Measurements from ENCODE around the gene SETX.

The SETX gene

GRCh38 chr9:132348676-132349075 lies 6.1 kb downstream of the SETX start:
- Histone ChIP-seq H3K9ac (ENCODE audit: insufficient read length) (no peak overlapping the region), H3K4me3 (no peak overlapping the region), H3K36me3 (ENCODE audit: insufficient read depth, low read length) (peaks cover 88% of the 10 kb centered on the region), H3K27ac (no peak overlapping the region), H3K9me3 (ENCODE audit: low read depth, low read length) (no peaks in the 10 kb centered on the region)
- no peak for DNase-seq (ENCODE audit: low read depth, low spot score)
- TF ChIP-seq FOXP2 (optimal IDR thresholded peaks at IDR 0.05; ENCODE audit: control extremely low read depth, extremely low read length, insufficient read depth) = no peak
- TF ChIP-seq EZH2 (IDR thresholded peaks at IDR 0.05) = no peak
- TF ChIP-seq POLR2AphosphoS5 (IDR thresholded peaks at IDR 0.05; ENCODE audit: borderline replicate concordance, low read depth, low read length) = no peak

- Histone ChIP-seq H3K27ac (no peak overlapping the region), H3K9ac (ENCODE audit: insufficient read length) (no peak overlapping the region), H3K9me3 (ENCODE audit: low read depth, low read length) (no peaks in the 10 kb centered on the region), H3K36me3 (ENCODE audit: insufficient read depth, low read length) (peaks cover 89% of the 10 kb centered on the region), H3K4me3 (no peak overlapping the region)
- no peak for DNase-seq (ENCODE audit: low read depth, low spot score)
- TF ChIP-seq FOXP2 (optimal IDR thresholded peaks at IDR 0.05; ENCODE audit: control extremely low read depth, extremely low read length, insufficient read depth) (no peak), POLR2AphosphoS5 (IDR thresholded peaks at IDR 0.05; ENCODE audit: borderline replicate concordance, low read depth, low read length) (no peak), EZH2 (IDR thresholded peaks at IDR 0.05) (no peak)
Observed at GRCh38 chr9:132346177-132346576, 8.6 kb downstream of the SETX start.

- Histone ChIP-seq H3K9me3 (ENCODE audit: low read depth, low read length) (no peaks in the 10 kb centered on the region), H3K27ac (no peak overlapping the region), H3K36me3 (ENCODE audit: insufficient read depth, low read length) (peaks cover 74% of the 10 kb centered on the region), H3K9ac (ENCODE audit: insufficient read length) (no peak overlapping the region), H3K4me3 (no peak overlapping the region)
- DNase-seq (ENCODE audit: low read depth, low spot score) = no peak
- TF ChIP-seq FOXP2 (optimal IDR thresholded peaks at IDR 0.05; ENCODE audit: control extremely low read depth, extremely low read length, insufficient read depth) (no peak), POLR2AphosphoS5 (IDR thresholded peaks at IDR 0.05; ENCODE audit: borderline replicate concordance, low read depth, low read length) (no peak), EZH2 (IDR thresholded peaks at IDR 0.05) (no peak)
Observed at GRCh38 chr9:132341177-132341840, 13.5 kb downstream of the SETX start.

GRCh38 chr9:132334364-132334763 lies 20.4 kb downstream of the SETX start:
- Histone ChIP-seq H3K9me3 (ENCODE audit: low read depth, low read length) (no peaks in the 10 kb centered on the region), H3K9ac (ENCODE audit: insufficient read length) (no peak overlapping the region), H3K4me3 (no peak overlapping the region), H3K27ac (no peak overlapping the region), H3K36me3 (ENCODE audit: insufficient read depth, low read length) (peaks cover 78% of the 10 kb centered on the region)
- TF ChIP-seq FOXP2 (optimal IDR thresholded peaks at IDR 0.05; ENCODE audit: control extremely low read depth, extremely low read length, insufficient read depth) = no peak
- no peak for TF ChIP-seq EZH2 (IDR thresholded peaks at IDR 0.05)
- TF ChIP-seq POLR2AphosphoS5 (IDR thresholded peaks at IDR 0.05; ENCODE audit: borderline replicate concordance, low read depth, low read length) = no peak
- DNase-seq (ENCODE audit: low read depth, low spot score) = no peak

- H3K9me3 ChIP-seq (ENCODE audit: low read depth, low read length) = no peaks in the 10 kb centered on the region
- peaks cover 83% of the 10 kb centered on the region for H3K36me3 ChIP-seq (ENCODE audit: insufficient read depth, low read length)
- no peak for TF ChIP-seq POLR2AphosphoS5 (IDR thresholded peaks at IDR 0.05; ENCODE audit: borderline replicate concordance, low read depth, low read length)
- TF ChIP-seq FOXP2 (optimal IDR thresholded peaks at IDR 0.05; ENCODE audit: control extremely low read depth, extremely low read length, insufficient read depth) = no peak
- no peak for TF ChIP-seq EZH2 (IDR thresholded peaks at IDR 0.05)
- H3K27ac ChIP-seq = no peak overlapping the region
- H3K4me3 ChIP-seq = no peak overlapping the region
- H3K9ac ChIP-seq (ENCODE audit: insufficient read length) = no peak overlapping the region
- no peak for DNase-seq (ENCODE audit: low read depth, low spot score)
Observed at GRCh38 chr9:132333556-132333955, 21.2 kb downstream of the SETX start.

- Histone ChIP-seq H3K4me3 (no peak overlapping the region), H3K9ac (ENCODE audit: insufficient read length) (no peak overlapping the region), H3K27ac (no peak overlapping the region), H3K36me3 (ENCODE audit: insufficient read depth, low read length) (peaks cover 77% of the 10 kb centered on the region), H3K9me3 (ENCODE audit: low read depth, low read length) (no peaks in the 10 kb centered on the region)
- DNase-seq (ENCODE audit: low read depth, low spot score) = no peak
- TF ChIP-seq FOXP2 (optimal IDR thresholded peaks at IDR 0.05; ENCODE audit: control extremely low read depth, extremely low read length, insufficient read depth) (no peak), POLR2AphosphoS5 (IDR thresholded peaks at IDR 0.05; ENCODE audit: borderline replicate concordance, low read depth, low read length) (no peak), EZH2 (IDR thresholded peaks at IDR 0.05) (no peak)
Observed at GRCh38 chr9:132328580-132328979, 26.2 kb downstream of the SETX start.

GRCh38 chr9:132327537-132327936 lies 27.2 kb downstream of the SETX start:
- Histone ChIP-seq H3K9me3 (ENCODE audit: low read depth, low read length) (no peaks in the 10 kb centered on the region), H3K4me3 (no peak overlapping the region), H3K27ac (no peak overlapping the region), H3K36me3 (ENCODE audit: insufficient read depth, low read length) (peaks cover 70% of the 10 kb centered on the region), H3K9ac (ENCODE audit: insufficient read length) (no peak overlapping the region)
- TF ChIP-seq FOXP2 (optimal IDR thresholded peaks at IDR 0.05; ENCODE audit: control extremely low read depth, extremely low read length, insufficient read depth) (no peak), POLR2AphosphoS5 (IDR thresholded peaks at IDR 0.05; ENCODE audit: borderline replicate concordance, low read depth, low read length) (no peak), EZH2 (IDR thresholded peaks at IDR 0.05) (no peak)
- no peak for DNase-seq (ENCODE audit: low read depth, low spot score)

GRCh38 chr9:132324425-132324824 lies 30.4 kb downstream of the SETX start:
- no peak for TF ChIP-seq FOXP2 (optimal IDR thresholded peaks at IDR 0.05; ENCODE audit: control extremely low read depth, extremely low read length, insufficient read depth)
- no peak for TF ChIP-seq POLR2AphosphoS5 (IDR thresholded peaks at IDR 0.05; ENCODE audit: borderline replicate concordance, low read depth, low read length)
- TF ChIP-seq EZH2 (IDR thresholded peaks at IDR 0.05) = no peak
- Histone ChIP-seq H3K4me3 (no peak overlapping the region), H3K36me3 (ENCODE audit: insufficient read depth, low read length) (peaks cover 43% of the 10 kb centered on the region), H3K9ac (ENCODE audit: insufficient read length) (no peak overlapping the region), H3K9me3 (ENCODE audit: low read depth, low read length) (no peaks in the 10 kb centered on the region), H3K27ac (peak overlapping the region; percentile 37; the same call in 1 of the 2 replicates)
- no peak for DNase-seq (ENCODE audit: low read depth, low spot score)

Measured in SK-N-MC (cell line).